H1 (cell line): ENCODE measurements around the gene TSPAN1. TPM values are rescaled to one million over a fixed set of nuclear protein-coding genes. Genes with fewer than 3 reads are reported as not detected.

ENCODE experiments used
- CTCF ChIA-PET: fragments of 300-600 bp; sonication (Branson Sonifier 250); formaldehyde crosslinking; loops from one replicate; lab custom pipeline; 2021; ENCODE audit not compliant: partially characterized antibody; lab: Charles Lee
- POLR2A ChIA-PET: fragments of 300-600 bp; sonication (Branson Sonifier 250); formaldehyde crosslinking; loops from one replicate; lab custom pipeline; 2021; ENCODE audit warnings: inconsistent platforms; ENCODE audit not compliant: partially characterized antibody; lab: Charles Lee
- DNase-seq, 2 experiments: peaks; one replicate each; pipeline versions ENCODE4 v3.0.0 to v3.0.0-alpha.2; 2010 to 2022; ENCODE audit warnings: low spot score in 2 of 2, low read depth in 1 of 2, mixed read lengths in 1 of 2
- FAIRE-seq: peaks from 2 replicates; lab custom pipeline; 2011; peaks lifted over from hg19 to GRCh38; lab: Jason Lieb, UNC
- H2AFZ ChIP-seq: 2 replicates; pipeline ENCODE4 v1.8.1; 2012; ENCODE audit warnings: low read length, inconsistent platforms
- H2AK5ac ChIP-seq: 2 replicates; pipeline ENCODE4 v1.6.1; 2013; ENCODE audit warnings: low read depth, low read length
- H2BK120ac ChIP-seq: replicated peaks from 2 replicates; pipeline ENCODE3; 2013; ENCODE audit warnings: low read depth, low read length, inconsistent platforms
- H2BK12ac ChIP-seq: 2 replicates; pipeline ENCODE4 v1.6.1; 2013; ENCODE audit warnings: low read depth, low read length
- H2BK15ac ChIP-seq: 2 replicates; pipeline ENCODE4 v1.6.1; 2013; ENCODE audit warnings: low read length
- H2BK20ac ChIP-seq: 2 replicates; pipeline ENCODE4 v1.6.1; 2013; ENCODE audit warnings: low read length
- H2BK5ac ChIP-seq: 2 replicates; pipeline ENCODE4 v1.6.1; 2013; ENCODE audit warnings: low read depth, low read length
- H3K14ac ChIP-seq: 2 replicates; pipeline ENCODE4 v1.6.1; 2013; ENCODE audit warnings: inconsistent platforms; ENCODE audit not compliant: insufficient read length
- H3K18ac ChIP-seq: 2 replicates; pipeline ENCODE4 v1.6.1; 2013; ENCODE audit warnings: low read length; ENCODE audit errors: extremely low read depth
- H3K23ac ChIP-seq: 2 replicates; pipeline ENCODE4 v1.6.1; 2013; ENCODE audit warnings: inconsistent platforms; ENCODE audit not compliant: insufficient read length
- H3K23me2 ChIP-seq: 2 replicates; pipeline ENCODE4 v1.6.1; 2013; ENCODE audit warnings: low read depth, low read length
- H3K27ac ChIP-seq: 2 replicates; pipeline ENCODE4 v1.6.1; 2011; ENCODE audit warnings: low read depth, low read length, inconsistent platforms
- H3K27me3 ChIP-seq, 4 experiments: replicated peaks in 1 of 4; 1 replicate in 1 of 4; 2 replicates in 3 of 4; pipeline versions ENCODE4 v1.6.1 to v1.8.1; 2011 to 2013; ENCODE audit warnings: low read length in 3 of 4, mild to moderate bottlenecking in 3 of 4, inconsistent platforms in 2 of 4, mixed read lengths in 2 of 4, moderate library complexity in 1 of 4; ENCODE audit not compliant: control insufficient read depth in 3 of 4, insufficient read depth in 3 of 4; ENCODE audit errors: extremely low read depth in 1 of 4
- H3K36me3 ChIP-seq, 4 experiments: 2 replicates each; pipeline versions ENCODE4 v1.6.1 to v1.8.1; 2011 to 2013; ENCODE audit warnings: mild to moderate bottlenecking in 4 of 4, low read length in 3 of 4, moderate library complexity in 2 of 4, control low read depth in 1 of 4, inconsistent platforms in 1 of 4; ENCODE audit not compliant: insufficient read depth in 4 of 4, control insufficient read depth in 2 of 4
- H3K4ac ChIP-seq: replicated peaks from 2 replicates; pipeline ENCODE3; 2013; ENCODE audit warnings: low read length, low read depth, mixed read lengths, inconsistent platforms; ENCODE audit not compliant: insufficient read length
- H3K4me1 ChIP-seq, 4 experiments: replicated peaks in 1 of 4; 1 replicate in 1 of 4; 2 replicates in 3 of 4; pipeline versions ENCODE4 v1.6.1 to v1.8.1; 2011 to 2013; ENCODE audit warnings: low read length in 3 of 4, inconsistent platforms in 2 of 4, mixed read lengths in 1 of 4; ENCODE audit not compliant: insufficient read depth in 4 of 4, control insufficient read depth in 3 of 4
- H3K4me2 ChIP-seq, 2 experiments: 2 replicates each; pipeline versions ENCODE4 v1.6.1 to v1.8.1; 2011 to 2013; ENCODE audit warnings: low read depth in 2 of 2, low read length in 2 of 2, control low read depth in 1 of 2, inconsistent platforms in 1 of 2, mild to moderate bottlenecking in 1 of 2; ENCODE audit not compliant: insufficient read depth in 1 of 2
- H3K4me3 ChIP-seq, 4 experiments: fragments of 200-600, 300-600 bp in 1 of 4; sonication (generic), shearing (Covaris generic), sonication (Bioruptor Twin) in 1 of 4; 2 replicates each; pipeline versions ENCODE4 v1.5.1 to v1.8.1; 2011 to 2016; ENCODE audit warnings: low read length in 4 of 4, low read depth in 3 of 4, control low read depth in 2 of 4, inconsistent platforms in 2 of 4, mild to moderate bottlenecking in 2 of 4, mixed read lengths in 1 of 4, moderate library complexity in 1 of 4; ENCODE audit not compliant: insufficient read depth in 2 of 4; ENCODE audit errors: extremely low read depth in 1 of 4
- H3K56ac ChIP-seq: replicated peaks from 2 replicates; pipeline ENCODE3; 2013; ENCODE audit warnings: low read depth, mild to moderate bottlenecking, mixed read lengths, low read length, inconsistent platforms; ENCODE audit not compliant: insufficient read length
- H3K79me1 ChIP-seq: 2 replicates; pipeline ENCODE4 v1.6.1; 2013; ENCODE audit warnings: low read depth, low read length, control low read depth
- H3K79me2 ChIP-seq, 2 experiments: 2 replicates each; pipeline versions ENCODE4 v1.6.1 to v1.8.1; 2012 to 2013; ENCODE audit warnings: low read length in 2 of 2, mild to moderate bottlenecking in 2 of 2, inconsistent platforms in 1 of 2; ENCODE audit not compliant: insufficient read depth in 2 of 2, control insufficient read depth in 1 of 2
- H3K9ac ChIP-seq, 4 experiments: replicated peaks in 1 of 4; 1 replicate in 1 of 4; 2 replicates in 3 of 4; pipeline versions ENCODE4 v1.6.1 to v1.8.1; 2011 to 2013; ENCODE audit warnings: low read depth in 3 of 4, low read length in 3 of 4, control low read depth in 2 of 4, mild to moderate bottlenecking in 2 of 4, moderate library complexity in 2 of 4, inconsistent platforms in 1 of 4; ENCODE audit errors: extremely low read depth in 1 of 4
- H3K9me3 ChIP-seq, 2 experiments: 2 replicates each; pipeline versions ENCODE4 v1.6.1 to v1.8.1; 2012 to 2013; ENCODE audit warnings: mild to moderate bottlenecking in 2 of 2, moderate library complexity in 2 of 2, control low read depth in 1 of 2, inconsistent platforms in 1 of 2, low read depth in 1 of 2, low read length in 1 of 2, mixed read lengths in 1 of 2; ENCODE audit not compliant: insufficient read depth in 2 of 2
- H4K20me1 ChIP-seq, 2 experiments: replicated peaks in 1 of 2; 2 replicates each; pipeline versions ENCODE3 to v1.8.1; 2011 to 2013; ENCODE audit warnings: inconsistent platforms in 2 of 2, low read length in 2 of 2, mild to moderate bottlenecking in 1 of 2; ENCODE audit not compliant: insufficient read depth in 2 of 2, control insufficient read depth in 1 of 2
- H4K5ac ChIP-seq: 2 replicates; pipeline ENCODE4 v1.6.1; 2013; ENCODE audit warnings: low read length, low read depth, mixed read lengths, inconsistent platforms; ENCODE audit not compliant: insufficient read length
- H4K8ac ChIP-seq: 2 replicates; pipeline ENCODE4 v1.8.0; 2013; ENCODE audit warnings: mild to moderate bottlenecking, moderate library complexity, low read length, inconsistent platforms; ENCODE audit not compliant: insufficient read depth; ENCODE audit errors: extremely low read depth
- H4K91ac ChIP-seq: replicated peaks from 2 replicates; pipeline ENCODE3; 2013; ENCODE audit warnings: low read length, mixed read lengths, inconsistent platforms; ENCODE audit not compliant: insufficient read length
- PHF8 ChIP-seq: fragments of 200-600 bp; sonication (generic); conservative IDR thresholded peaks from 2 replicates; pipeline ENCODE4 v1.7.1; 2012; ENCODE audit warnings: low read depth, mild to moderate bottlenecking, inconsistent platforms, low read length, moderate library complexity
- WGBS, 2 experiments: shearing (Covaris generic) in 1 of 2; methylation state at CpG; one replicate each; pipeline versions ENCODE4 v1.1.6 to v1.1.7; 2013 to 2015; ENCODE audit warnings: low lambda C conversion rate in 2 of 2, mixed read lengths in 2 of 2, inconsistent platforms in 1 of 2, low coverage in 1 of 2, missing lambda C conversion rate in 1 of 2; ENCODE audit not compliant: insufficient replicate concordance in 2 of 2, insufficient coverage in 1 of 2, insufficient read length in 1 of 2; ENCODE audit errors: extremely low coverage in 1 of 2, missing lambda C conversion rate in 1 of 2; 5-methylcytosine and 5-hydroxymethylcytosine counted together
- polyA plus RNA-seq, 7 experiments: library from polyadenylated mRNA; depleted of rRNA in 3 of 7; stranded (reverse) in 5 of 7; unstranded in 2 of 7; fragments of >200 nt in 5 of 7; fragments of 200-250 nt in 2 of 7; gene quantifications; 1 replicate in 5 of 7; 2 replicates in 1 of 7; 4 replicates in 1 of 7; pipeline versions ENCODE4 v1.2.1 to v1.2.3, GENCODE V29; 2011 to 2013; ENCODE audit warnings: missing spikeins in 2 of 7, mixed read lengths in 2 of 7
- total RNA-seq: library from RNA; stranded (reverse); fragmentation: NEBNext Ultra II Directional; extraction: Animal tissue kit (Norgen Biotek cat#: 25700); gene quantifications from 2 replicates; pipeline ENCODE4 v1.2.1, GENCODE V29; 2021

Gene TSPAN1
- total and polyA plus RNA-seq, 2 of the 8 experiments (the other 6 are each of a cell fraction or from before 2014, with no cell fraction given), result 0.05 TPM; not detected in 1

- WGBS, 2 experiments, result 78% methylated on average over 7 of the region's 9 CpGs; no CpG with 5 or more reads in 1 of the 2 experiments
- H2BK12ac ChIP-seq, result no peak overlapping the region
- H4K5ac ChIP-seq, result no peak overlapping the region
- peaks cover 0 to 8% (median 4%) of the 10 kb centered on the region in 4 experiments; a peak in 5 of 7 replicates for H3K4me1 ChIP-seq
- no peak overlapping the region for H2AK5ac ChIP-seq
- H3K56ac ChIP-seq, result no peak overlapping the region
- no peak overlapping the region for H3K14ac ChIP-seq
- H3K36me3 ChIP-seq, result peaks cover 0 to 5% (median 4%) of the 10 kb centered on the region in 4 experiments; a peak in 3 of 8 replicates
- peaks cover 3% of the 10 kb centered on the region; the same call in 1 of the 2 replicates for H3K23me2 ChIP-seq
- H2BK15ac ChIP-seq, result no peak overlapping the region
- no peaks in the 10 kb centered on the region for H3K27me3 ChIP-seq
- no peak overlapping the region for H3K23ac ChIP-seq
- H3K27ac ChIP-seq, result no peak overlapping the region
- no peak for DNase-seq
- peak overlapping the region; percentile 47; the same call in 1 of the 2 replicates for H2AFZ ChIP-seq
- TF ChIP-seq PHF8, result no peak
- no peak for FAIRE-seq
- POLR2A ChIA-PET, result interaction anchor here (1.0 to 1.5 kb wide), 3 partner anchors 10 to 40 kb away, joined by 3 read pairs; no protein-coding TSS in a partner anchor
- no peak overlapping the region for H2BK20ac ChIP-seq
- no peak overlapping the region for H2BK5ac ChIP-seq
- no peak overlapping the region; the same call in 1 of the 2 replicates for H4K8ac ChIP-seq
- no peaks in the 10 kb centered on the region for H3K79me1 ChIP-seq
- no peaks in the 10 kb centered on the region for H4K20me1 ChIP-seq
- H3K4ac ChIP-seq, result no peak overlapping the region
- H3K4me2 ChIP-seq, result peak overlapping the region; percentile 52 to 77
- peak overlapping the region in 1 of 4 experiments; percentile 55; a peak in 1 of 7 replicates for H3K9ac ChIP-seq
- CTCF ChIA-PET, result interaction anchor here (1.5 to 5.8 kb wide), 5 partner anchors 14 to 161 kb away, joined by 4 to 35 read pairs (median 8); no protein-coding TSS in a partner anchor
- peak overlapping the region; percentile 29 for H2BK120ac ChIP-seq
- no peaks in the 10 kb centered on the region for H3K9me3 ChIP-seq
- H3K4me3 ChIP-seq, result peak overlapping the region; percentile 46 to 84 (median 74); a peak in 7 of 8 replicates
- peak overlapping the region; percentile 66 for H4K91ac ChIP-seq
- H3K18ac ChIP-seq, result no peak overlapping the region
- no peaks in the 10 kb centered on the region for H3K79me2 ChIP-seq
Observed at GRCh38 chr1:46197560-46197963, 22.7 kb downstream of the TSPAN1 start.
